Neural cell (in vitro differentiated cells): ENCODE measurements around the gene USP13.

Experiments
- EP300 ChIP-seq: fragments of 450-650 bp; conservative IDR thresholded peaks from 2 replicates; pipeline ENCODE4 v1.6.1; 2014; ENCODE audit warnings: antibody characterized with exemption, mild to moderate bottlenecking, moderate library complexity; ENCODE audit not compliant: poor library complexity, severe bottlenecking
- EZH2 ChIP-seq: fragments of 200-600, 300-800 bp; shearing (Covaris generic), sonication (generic); IDR thresholded peaks from 2 replicates; pipeline ENCODE4 v1.6.1; 2014; ENCODE audit warnings: antibody characterized with exemption, low read length, borderline replicate concordance, mild to moderate bottlenecking; ENCODE audit not compliant: insufficient read depth, poor library complexity, severe bottlenecking
- MXI1 ChIP-seq: fragments of 450-650 bp; conservative IDR thresholded peaks from 2 replicates; pipeline ENCODE4 v1.6.1; 2014; ENCODE audit warnings: antibody characterized with exemption, mild to moderate bottlenecking; ENCODE audit not compliant: poor library complexity, severe bottlenecking
- POLR2AphosphoS5 ChIP-seq: IDR thresholded peaks from 2 replicates; pipeline ENCODE4 v1.6.1; 2012
- RAD21 ChIP-seq: fragments of 450-650 bp; conservative IDR thresholded peaks from 2 replicates; pipeline ENCODE4 v1.6.1; 2014; ENCODE audit warnings: antibody characterized with exemption, mild to moderate bottlenecking, moderate library complexity
- SMC3 ChIP-seq: fragments of 450-650 bp; conservative IDR thresholded peaks from 2 replicates; pipeline ENCODE4 v1.6.1; 2014; ENCODE audit warnings: antibody characterized with exemption, mild to moderate bottlenecking, moderate library complexity; ENCODE audit not compliant: poor library complexity
- TAF1 ChIP-seq: IDR thresholded peaks from 2 replicates; pipeline ENCODE4 v1.6.1; 2012; ENCODE audit warnings: low read depth
- TF ChIP-seq, protein P1 (sequence below): fragments of 450-650 bp; IDR thresholded peaks from 2 replicates; pipeline ENCODE4 v1.5.1; 2014; ENCODE audit warnings: antibody characterized with exemption, mild to moderate bottlenecking, moderate library complexity; ENCODE audit not compliant: poor library complexity, severe bottlenecking
- TF ChIP-seq, protein P2 (sequence below): IDR thresholded peaks from 2 replicates; pipeline ENCODE4 v1.6.1; 2012; ENCODE audit warnings: borderline replicate concordance

DNA sequence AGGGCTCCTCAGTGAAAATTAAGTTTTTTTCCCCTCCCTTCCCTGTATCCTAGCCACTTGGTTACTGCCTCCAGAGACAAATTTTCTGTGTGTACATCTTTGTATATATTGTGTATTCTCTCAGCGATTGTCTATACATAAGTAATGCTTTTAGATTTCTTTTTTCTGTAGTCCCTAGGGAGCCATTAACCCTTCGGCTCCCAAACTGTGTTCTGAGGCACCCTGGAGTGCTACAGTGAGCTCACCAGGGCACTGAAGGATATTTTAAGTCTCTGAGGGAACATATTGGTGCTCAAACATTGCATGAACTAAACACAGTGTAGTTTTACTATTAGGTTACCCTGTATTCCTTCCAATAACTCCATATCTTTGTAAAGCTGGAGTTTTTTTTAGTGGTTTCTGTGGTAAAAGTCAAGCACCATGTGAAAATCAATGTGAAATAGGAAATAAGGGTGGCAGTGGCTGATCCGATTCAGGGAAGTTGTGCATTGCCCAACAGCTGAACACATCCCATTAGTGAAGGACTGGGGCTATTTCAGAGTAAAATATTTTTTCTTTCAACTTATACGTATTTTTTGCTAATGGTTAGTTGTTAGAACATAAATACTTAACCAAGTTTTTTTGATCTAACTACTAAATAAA lies 43.0 kb downstream of the USP13 start:
- no peak for TF ChIP-seq RAD21
- TF ChIP-seq, protein P1, sequence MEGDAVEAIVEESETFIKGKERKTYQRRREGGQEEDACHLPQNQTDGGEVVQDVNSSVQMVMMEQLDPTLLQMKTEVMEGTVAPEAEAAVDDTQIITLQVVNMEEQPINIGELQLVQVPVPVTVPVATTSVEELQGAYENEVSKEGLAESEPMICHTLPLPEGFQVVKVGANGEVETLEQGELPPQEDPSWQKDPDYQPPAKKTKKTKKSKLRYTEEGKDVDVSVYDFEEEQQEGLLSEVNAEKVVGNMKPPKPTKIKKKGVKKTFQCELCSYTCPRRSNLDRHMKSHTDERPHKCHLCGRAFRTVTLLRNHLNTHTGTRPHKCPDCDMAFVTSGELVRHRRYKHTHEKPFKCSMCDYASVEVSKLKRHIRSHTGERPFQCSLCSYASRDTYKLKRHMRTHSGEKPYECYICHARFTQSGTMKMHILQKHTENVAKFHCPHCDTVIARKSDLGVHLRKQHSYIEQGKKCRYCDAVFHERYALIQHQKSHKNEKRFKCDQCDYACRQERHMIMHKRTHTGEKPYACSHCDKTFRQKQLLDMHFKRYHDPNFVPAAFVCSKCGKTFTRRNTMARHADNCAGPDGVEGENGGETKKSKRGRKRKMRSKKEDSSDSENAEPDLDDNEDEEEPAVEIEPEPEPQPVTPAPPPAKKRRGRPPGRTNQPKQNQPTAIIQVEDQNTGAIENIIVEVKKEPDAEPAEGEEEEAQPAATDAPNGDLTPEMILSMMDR = no peak
- no peak for TF ChIP-seq SMC3
- TF ChIP-seq POLR2AphosphoS5 = no peak
- no peak for TF ChIP-seq EZH2
- TF ChIP-seq, protein P2, sequence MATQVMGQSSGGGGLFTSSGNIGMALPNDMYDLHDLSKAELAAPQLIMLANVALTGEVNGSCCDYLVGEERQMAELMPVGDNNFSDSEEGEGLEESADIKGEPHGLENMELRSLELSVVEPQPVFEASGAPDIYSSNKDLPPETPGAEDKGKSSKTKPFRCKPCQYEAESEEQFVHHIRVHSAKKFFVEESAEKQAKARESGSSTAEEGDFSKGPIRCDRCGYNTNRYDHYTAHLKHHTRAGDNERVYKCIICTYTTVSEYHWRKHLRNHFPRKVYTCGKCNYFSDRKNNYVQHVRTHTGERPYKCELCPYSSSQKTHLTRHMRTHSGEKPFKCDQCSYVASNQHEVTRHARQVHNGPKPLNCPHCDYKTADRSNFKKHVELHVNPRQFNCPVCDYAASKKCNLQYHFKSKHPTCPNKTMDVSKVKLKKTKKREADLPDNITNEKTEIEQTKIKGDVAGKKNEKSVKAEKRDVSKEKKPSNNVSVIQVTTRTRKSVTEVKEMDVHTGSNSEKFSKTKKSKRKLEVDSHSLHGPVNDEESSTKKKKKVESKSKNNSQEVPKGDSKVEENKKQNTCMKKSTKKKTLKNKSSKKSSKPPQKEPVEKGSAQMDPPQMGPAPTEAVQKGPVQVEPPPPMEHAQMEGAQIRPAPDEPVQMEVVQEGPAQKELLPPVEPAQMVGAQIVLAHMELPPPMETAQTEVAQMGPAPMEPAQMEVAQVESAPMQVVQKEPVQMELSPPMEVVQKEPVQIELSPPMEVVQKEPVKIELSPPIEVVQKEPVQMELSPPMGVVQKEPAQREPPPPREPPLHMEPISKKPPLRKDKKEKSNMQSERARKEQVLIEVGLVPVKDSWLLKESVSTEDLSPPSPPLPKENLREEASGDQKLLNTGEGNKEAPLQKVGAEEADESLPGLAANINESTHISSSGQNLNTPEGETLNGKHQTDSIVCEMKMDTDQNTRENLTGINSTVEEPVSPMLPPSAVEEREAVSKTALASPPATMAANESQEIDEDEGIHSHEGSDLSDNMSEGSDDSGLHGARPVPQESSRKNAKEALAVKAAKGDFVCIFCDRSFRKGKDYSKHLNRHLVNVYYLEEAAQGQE = no peak
- TF ChIP-seq TAF1 = no peak
- TF ChIP-seq EP300 = no peak
- no peak for TF ChIP-seq MXI1
